ENCODE data around the gene IL21.
"Not testable (repeated sequence)": the region's sequence is repeated elsewhere in the genome, so short reads cannot be mapped to it uniquely, and the experiment has no call there.

IL21 gene

DNA sequence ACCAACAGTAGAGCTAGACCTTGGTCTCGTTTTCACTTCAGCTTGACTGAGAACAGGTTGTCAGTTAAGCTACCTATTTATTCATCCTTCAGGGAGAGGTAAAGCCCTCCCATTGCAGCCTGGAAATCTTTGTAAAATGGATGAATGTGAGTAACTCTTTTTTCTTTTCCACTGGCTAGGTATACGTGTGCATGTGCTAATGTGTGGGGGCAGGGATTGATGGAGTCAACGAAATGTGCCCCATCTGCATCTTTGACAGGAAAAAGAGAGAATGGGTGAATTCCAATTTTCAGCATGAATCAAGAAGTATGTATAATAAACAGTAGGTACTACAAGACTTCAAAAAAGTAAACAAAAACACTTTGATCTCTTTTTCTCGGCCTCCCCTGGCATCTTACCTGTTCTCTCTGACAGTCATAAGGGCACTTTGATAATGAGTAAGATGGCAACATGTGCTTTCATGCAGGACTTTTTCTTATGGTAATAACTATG, at the start of gene IL21:
TSS of gene IL21 (minus strand) at position 51 of the 492 bp plus-strand sequence. CDS start 55 bp downstream, outside the sequence.
- no peak for DNase-seq

DNA sequence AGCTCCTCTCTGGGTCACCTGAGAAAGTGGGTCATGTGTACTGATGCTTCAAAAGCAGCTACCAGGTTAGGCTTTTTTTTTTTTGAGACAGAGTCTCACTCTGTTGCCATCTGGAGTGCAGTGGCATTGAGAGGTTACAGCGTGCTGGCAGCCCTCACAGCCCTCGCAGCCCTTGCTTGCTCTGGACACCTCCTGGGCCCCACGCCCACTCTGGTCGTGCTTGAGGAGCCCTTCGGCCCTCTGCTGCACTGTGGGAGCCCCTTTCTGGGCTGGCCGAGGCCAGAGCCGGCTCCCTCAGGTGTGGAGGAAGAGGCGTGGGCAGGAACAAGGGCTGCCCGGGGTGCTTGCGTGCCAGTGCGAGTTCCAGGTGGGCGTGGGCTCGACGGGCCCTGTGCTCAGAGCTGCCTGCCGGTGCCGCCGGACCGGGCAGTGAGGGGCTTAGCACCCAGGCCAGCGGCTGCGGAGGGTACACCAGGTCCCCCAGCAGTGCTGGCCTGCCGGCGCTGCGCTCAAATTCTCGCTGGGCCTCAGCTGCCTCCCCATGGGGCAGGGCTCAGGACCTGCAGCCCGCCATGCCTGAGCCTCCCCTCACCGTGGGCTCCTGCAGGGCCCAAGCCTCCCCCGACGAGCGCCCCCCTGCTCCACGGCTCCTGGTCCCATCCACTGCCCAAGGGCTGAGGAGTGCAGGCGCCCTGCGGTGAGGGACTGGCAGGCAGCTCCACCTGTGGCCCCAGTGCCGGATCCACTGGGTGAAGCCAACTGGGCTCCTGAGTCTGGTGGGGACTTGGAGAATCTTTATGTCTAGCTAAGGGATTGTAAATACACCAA, 49.3 kb upstream of the IL21 start:
- no peak for DNase-seq

DNA sequence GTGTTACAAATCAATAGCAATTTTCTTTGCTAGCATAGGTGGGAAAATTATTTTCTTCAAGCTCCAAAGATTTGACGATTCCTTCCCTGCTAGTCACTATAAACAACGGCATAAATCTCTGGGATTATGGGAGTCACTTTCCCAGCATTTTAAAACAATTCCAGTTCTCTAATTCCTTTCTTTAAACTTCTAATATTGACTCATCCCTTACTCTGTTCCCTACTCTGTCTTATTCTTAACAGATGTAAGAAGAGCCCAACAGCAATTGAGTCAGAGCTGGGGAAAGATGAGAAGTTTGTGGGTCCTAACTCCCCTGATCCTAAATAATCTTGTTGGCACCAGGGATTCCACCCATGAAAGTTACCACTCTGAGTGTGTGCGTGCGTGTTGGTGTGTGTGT, 47.4 kb upstream of the IL21 start:
- DNase-seq = no peak

DNA sequence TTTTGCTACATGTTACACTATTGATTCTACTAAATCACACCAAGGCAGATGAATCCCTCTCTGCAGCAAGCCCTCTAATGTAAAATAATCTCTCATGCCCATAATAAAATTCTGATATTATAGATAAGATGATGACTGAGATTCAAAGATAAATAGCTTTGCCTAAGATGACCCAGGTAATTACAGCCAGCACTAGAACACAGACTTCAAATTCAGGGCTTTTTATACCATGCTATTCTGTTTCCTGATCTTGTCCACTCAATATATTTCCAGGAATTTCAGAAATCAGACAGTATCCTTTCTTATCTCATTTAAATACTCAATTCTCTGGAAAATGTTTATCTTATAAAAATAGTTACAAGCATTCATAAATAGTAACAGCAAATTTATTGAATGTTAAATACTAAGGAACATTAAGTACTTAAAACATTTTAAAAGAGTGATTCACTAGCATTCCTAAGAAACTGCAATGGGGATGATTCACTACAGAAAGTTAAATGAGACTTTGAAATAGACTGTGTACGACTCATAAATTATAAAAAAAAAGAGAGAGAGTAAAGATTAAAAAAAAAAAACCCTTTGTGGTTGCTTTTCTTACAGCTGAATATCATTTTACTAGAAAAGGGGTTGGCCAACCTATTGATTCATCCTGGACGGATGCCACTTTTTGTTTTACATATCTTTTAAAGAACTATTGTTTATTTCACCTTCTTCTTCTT, 45.8 kb upstream of the IL21 start:
- DNase-seq = no peak

DNA sequence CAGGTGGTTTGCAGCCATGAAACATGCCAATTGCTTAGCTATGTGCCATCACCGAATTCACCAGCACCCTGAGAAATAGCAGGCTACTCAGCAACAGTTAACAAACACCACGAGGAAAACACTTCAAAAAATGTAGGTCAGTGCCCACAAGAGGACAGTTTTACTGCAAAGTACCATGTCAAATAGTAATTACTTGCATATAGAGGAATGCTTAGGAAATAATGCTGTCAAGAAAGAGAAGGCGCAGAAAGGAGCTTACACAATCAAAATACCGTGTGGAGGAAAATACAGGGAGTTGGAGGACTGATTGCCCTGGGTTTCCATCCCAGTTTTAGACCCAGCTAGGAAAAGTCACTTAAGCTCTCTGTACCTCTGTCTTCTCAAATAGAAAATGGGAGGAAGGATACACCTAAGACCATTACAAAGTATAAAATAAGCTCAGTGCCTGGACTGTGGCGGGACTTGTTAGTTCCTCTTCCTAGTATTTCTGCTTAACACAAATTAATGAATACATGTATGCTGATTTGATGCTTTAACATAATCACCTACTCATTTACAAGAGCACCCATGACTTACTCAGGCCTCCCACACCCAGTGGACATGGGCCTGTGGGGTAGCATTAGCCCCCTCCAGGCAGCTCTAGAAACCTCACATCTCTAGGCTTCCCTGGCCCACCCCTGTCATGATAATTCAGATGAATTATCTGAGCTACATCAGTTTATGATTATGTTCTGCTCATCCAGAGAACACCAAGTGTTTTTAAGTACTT, 44.5 kb upstream of the IL21 start:
- no peak for DNase-seq

DNA sequence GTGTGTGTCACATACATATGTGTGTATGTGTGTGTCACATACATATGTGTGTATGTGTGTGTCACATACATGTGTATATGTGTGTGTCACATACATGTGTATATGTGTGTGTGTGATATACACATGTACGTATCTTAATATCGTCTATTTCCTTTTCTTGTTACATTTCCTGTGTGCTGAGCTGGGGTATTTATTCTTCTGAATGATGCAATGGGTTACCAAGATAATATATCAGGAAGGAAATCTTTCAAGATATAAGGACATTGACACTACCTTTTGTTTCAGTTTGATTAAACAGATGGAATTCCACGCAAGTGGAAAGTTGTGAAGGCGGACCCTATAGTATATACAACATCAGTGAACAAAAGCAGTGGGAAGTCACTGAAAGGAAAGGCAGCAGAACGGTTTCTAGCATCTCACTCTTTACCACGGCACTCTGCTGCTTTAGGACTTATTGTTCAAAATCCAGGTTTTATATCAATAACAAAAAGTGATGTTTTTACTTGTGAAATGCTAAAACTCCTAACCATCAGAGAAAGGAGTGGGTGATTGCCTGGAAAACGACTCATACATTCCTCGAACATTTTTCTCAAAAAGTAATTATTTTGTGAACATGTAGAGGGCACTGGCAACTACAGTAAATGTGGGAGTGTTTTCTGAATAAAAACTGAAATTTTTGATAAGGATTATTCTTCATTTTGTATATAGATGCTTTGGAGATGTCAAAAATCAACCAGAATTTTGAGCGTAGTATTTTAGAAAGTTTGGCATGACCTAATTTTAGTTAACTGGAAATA, 43.1 kb upstream of the IL21 start:
- DNase-seq = no peak

DNA sequence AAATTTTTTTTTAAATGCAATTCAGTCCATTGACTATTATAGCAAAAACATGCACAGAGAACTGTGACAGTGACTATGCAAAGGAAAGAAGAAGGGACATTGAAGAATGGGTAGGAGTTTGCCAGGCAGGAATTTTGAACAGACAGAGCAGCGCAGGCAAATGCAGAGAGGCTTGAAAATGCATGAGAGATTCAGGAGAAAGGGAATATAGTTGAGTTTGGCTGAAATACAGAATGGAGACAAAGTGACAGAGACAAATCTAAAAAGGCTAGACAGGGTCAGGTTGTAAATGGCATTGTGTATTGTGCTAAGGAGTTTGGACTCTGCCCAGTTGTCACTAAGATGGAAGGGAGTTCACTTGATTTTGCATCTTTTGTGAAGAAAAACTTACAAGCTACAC, 42.4 kb upstream of the IL21 start:
- no peak for DNase-seq

DNA sequence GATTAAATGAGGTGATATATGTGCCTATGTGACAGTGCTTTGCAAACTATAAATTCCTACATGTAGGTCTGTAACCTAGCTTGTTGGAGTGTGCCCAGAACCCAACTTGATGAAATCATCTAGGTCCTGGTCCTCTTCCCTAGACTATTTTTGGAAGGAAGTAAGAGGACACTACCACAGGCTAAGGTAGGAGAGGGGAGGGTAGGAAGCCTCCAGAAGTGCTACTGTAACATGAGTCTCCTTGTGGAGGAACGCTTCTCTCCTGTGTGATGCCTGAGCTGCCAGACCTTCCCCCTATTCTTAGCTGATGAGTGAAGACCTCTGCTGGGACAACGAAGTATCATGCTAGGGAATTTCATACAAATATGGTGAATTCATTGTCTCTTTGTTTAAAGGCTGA, 41.8 kb upstream of the IL21 start:
- DNase-seq = no peak

DNA sequence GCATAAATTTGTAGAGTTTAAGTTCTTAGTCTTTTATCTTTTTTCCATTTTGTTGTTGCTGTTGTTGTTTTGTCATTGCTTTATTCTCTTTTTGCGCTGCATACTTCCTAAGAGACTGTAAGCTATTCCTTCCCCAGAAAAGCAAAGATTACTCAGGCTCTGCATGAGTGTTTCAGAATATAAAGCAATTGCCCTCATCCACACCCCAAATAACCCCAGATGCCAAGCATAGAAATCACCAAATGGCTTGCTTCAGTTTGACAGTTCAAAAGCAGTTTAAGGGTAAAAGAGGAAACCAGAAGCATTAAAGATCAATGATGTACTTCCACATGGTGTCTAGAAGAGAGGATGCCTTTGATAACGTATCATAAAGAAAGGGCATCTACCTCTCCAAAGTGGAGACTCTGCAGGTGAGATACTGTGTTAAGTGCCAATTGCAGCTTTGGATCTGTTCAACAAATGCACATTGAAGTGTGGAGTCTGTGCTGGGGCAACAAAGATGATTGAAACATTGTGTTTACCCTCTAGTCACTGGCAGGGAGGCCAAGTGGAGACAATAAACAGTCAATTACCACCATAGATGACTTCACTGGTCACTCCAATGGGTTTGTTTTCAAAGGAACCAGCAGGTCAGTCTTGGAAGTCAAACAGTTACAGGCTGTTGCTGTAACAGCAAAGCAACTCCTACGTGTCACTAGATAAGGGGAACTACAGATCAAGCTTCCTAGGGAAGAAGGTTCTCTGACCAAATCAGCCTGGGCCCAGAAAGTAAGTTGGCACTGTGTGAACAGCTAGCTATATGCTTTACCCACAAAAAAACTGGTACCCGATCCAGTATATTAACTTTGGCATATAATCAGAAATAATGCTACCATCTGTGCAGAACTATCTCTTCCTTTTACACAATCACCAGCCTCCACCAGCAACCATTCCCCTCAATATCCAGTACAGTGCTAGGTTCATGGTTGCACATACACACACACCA, 40.6 kb upstream of the IL21 start:
- no peak for DNase-seq

DNA sequence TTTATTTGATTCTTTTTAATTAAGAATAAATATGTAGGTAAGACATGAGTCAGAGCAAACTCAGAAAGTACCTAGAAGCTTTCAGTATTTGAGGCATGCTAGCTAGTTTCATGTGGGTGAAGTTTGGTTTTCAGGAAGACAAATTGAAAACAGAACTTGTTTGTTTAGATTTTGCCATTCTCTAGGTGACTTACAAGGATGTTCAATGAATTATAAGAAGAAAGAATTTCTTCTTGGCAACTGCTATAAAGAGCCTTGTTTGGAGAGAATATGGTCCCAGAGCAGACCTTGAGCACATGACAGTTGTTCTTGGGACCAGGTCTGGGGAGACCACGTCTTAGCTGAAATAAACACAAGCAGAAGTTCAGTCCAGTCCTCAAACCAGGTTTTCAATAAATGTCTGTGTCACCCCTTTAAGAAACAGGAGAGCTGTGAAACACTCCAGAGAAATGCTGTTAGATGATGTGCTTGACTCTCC, 38.0 kb upstream of the IL21 start:
- DNase-seq = no peak

DNA sequence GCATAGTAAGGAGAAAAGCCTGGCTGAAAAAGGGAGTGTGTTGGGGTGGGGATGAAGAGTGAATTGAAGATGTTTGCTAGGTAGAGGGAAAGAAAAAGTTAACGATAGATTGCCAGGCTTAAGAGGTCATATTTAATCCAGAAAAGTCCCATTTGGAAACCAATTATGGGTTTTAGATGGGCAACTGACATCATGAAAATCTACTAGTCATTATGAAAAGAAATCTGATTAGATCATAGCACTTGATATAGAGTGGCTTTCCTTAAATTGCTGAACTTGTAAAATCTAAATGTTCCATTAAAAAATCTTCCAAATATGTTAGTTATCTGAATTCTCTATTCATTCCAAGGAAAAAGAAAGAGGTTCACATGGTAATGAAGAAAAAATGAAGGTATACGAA, 37.5 kb upstream of the IL21 start:
- DNase-seq = no peak

DNA sequence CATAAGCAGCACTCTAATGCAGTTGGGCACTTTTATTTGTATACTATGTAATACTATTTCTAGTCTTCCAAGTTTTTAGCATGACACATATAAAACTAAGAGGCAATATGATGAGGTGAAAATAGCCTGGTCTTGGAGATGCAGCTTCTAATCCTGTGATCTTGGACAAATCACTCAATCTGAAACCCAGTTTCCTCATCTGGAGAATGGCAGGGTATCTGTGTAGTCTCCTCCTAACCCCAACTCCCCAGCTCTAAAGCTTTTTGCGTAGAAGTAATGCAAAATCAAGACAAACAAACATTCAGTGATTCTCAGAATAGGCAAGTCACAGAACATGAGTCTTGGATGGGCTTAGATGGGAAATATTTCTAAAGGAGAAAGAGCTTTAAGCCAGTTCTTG, 36.7 kb upstream of the IL21 start:
- no peak for DNase-seq

DNA sequence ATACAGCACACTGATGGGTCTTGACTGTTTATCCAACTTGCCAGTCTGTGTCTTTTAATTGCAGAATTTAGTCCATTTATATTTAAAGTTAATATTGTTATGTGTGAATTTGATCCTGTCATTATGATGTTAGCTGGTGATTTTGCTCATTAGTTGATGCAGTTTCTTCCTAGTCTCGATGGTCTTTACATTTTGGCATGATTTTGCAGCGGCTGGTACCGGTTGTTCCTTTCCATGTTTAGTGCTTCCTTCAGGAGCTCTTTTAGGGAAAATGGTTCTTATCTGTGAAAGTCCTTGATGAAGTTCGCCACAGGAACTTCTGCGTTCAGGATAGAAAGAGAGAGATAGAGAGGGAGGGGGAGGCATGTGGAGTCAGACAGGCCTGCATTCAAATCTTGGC, 35.7 kb upstream of the IL21 start:
- DNase-seq = not testable (repeated sequence)

DNA sequence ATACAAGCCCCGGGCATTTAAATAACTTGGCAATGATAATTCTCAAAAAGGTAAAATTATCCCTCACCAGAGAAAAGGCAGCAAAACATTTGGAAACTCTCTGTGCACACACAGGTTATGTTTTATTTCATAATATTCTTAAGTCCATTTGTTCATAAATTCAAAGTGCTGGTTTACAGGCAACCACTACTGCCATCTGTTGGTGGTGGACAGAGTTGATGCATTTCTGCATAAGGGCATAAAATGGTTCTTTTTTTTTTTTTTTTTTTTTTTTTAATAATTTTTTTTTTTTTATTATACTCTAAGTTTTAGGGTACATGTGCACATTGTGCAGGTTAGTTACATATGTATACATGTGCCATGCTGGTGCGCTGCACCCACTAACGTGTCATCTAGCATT, 31.5 kb upstream of the IL21 start:
- no peak for DNase-seq

DNA sequence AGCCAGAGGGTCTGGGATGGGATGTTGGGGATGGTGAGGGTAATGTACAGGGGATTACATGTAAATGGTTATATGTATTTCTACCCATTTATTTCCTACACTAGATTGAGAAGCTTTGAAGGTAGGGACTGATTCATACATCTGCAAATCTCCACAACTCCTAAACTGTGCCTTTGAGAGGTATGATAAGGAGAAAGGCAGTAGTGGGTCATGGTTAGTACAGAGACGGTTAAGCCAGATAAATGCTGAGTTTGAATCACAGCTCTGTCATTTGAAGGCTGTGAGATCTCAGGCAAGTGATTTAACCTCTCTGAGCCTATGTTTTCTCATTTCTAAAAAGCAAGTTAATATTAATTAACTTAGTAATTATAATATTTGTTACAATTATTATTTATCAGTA, 29.3 kb upstream of the IL21 start:
- no peak for DNase-seq

DNA sequence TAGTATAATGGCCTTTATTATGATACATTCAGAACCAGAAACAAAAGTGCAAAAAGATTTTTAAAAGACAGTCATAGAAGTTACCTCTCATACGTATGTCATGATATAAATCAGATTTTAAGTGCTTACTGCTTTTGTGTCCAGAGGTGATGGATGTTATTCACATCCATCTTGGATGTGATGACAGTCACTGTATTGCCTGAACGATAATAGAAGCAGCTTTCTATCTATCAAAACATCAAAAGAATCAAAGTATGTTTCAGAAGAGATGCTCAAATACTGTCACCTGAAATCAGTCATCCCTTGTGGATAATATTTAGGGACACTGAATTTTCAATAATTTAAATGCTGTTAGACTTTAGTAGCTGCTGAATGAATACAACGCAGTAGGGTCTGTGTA, 26.8 kb upstream of the IL21 start:
- DNase-seq = no peak

DNA sequence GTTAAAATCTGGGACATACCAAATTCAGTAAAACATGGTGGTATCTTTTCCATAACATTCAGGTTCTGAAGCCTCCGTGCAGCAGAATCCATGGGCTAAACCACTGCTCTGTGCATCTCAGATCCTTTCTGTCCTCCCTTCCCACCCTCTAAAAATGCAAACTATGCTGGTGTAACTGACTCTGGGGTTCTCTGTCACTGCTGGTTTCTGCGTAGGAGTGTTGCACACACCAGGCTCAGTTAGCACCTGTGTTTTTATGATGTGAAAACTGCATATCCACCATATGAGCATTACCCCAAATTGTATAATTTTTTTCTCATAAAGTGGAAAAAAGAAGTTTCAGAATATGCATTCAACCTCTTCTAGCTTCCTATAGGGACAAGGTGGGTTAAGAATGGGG, 22.4 kb upstream of the IL21 start:
- DNase-seq = no peak

DNA sequence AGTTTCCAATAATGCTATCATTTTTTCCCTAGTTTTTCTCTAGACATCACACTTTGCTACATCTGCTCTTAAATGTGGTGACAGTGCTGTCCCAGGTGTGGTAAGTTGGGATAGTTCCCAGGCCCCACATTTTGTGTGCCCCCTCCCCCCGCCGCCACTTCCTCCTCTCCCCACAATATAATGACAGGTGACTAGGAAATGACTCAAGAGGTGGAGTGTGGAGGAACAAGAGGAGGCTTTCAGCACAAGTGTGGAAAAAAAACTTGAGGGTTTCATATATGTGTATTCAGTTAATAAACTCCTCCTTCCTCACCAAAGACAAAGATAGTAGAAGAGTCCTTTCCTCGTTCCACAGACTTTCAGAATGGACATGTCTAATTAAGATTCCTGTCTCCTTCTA, 18.3 kb upstream of the IL21 start:
- DNase-seq = no peak

DNA sequence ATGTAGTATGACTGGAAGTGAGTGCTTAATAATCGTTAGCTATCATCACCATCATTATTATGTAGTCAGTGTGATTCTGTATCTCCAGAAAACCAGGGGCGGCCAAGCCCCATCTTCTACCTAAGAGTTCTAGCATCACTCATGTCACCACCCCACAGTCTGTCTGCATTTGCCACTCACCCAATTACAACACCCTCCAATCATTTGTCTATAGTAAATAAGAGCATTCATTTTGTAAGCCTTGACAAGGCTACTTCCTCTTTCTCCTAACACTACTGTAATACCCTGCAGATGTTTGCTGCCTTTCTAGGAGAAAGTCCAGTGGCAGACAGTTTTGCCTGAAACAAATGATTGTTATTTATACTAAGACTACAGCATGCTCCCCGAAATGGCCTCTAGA, 15.8 kb upstream of the IL21 start:
- DNase-seq = no peak

DNA sequence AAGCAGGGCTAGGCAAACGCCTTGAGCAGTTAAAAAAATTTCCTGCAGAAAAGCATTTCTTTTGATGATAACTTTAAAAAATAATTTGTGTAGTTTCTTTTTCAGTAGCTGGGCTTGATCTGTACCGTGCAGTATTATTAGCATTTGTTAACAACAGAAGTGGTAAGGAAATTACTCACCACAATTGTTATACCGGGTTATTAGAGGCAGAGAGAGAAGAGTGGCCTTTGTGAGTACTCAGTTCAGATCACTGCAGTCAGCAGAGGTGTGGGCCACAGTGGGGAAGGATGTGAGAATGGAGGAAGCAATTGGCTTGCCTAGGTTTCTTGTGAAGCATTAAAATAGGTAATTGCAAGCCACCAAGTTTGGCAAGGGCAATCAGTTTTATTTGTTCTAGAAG, 14.3 kb upstream of the IL21 start:
- DNase-seq = no peak

DNA sequence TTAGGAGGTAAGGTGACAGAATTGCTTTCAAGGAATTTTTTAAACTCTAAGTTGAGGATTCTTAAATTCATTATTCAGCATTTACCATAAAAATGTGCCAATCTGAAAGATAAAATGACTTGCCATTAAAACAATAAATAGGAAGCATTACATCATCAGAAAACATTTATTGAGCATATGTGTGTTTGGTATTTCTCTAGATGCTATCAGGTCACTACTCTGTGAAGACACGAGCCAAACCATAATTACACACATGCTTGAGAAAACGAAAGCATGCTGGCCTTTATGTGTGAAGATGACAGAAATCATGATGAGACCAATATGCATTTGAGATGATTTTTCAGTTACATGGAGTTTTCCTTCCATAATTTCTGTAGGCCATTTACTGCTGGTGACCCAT, 12.3 kb upstream of the IL21 start:
- no peak for DNase-seq
